Breast epithelium (tissue), 4 donors: ENCODE measurements around the gene CLCN7. TPM values are rescaled to one million over a fixed set of nuclear protein-coding genes. Genes with fewer than 3 reads are reported as not detected.
"Not testable (repeated sequence)": the region's sequence is repeated elsewhere in the genome, so short reads cannot be mapped to it uniquely, and the experiment has no call there.

Experiments
- DNase-seq, 2 donors: peaks; one replicate each; pipeline ENCODE4 v3.0.0-alpha.2; 2019; ENCODE audit warnings: low spot score in 2 of 2
- H3K27ac ChIP-seq, 2 donors: fragments of 200-600 bp; sonication (generic) in 1 of 2; one replicate each; pipeline ENCODE4 v1.5.1; 2016 to 2019; ENCODE audit warnings: mild to moderate bottlenecking in 1 of 2
- H3K27me3 ChIP-seq, 2 donors: fragments of 200-600 bp; sonication (generic) in 1 of 2; one replicate each; pipeline versions ENCODE4 v1.5.1 to v1.6.0; 2017 to 2019; ENCODE audit warnings: control low read depth in 1 of 2, mild to moderate bottlenecking in 1 of 2
- H3K36me3 ChIP-seq: fragments of 200-600 bp; one replicate; pipeline ENCODE4 v1.5.1; 2019
- H3K4me1 ChIP-seq, 2 donors: fragments of 200-600 bp; sonication (generic); one replicate each; pipeline ENCODE4 v1.5.1; 2016 to 2019; ENCODE audit warnings: control low read depth in 1 of 2
- H3K4me3 ChIP-seq, 3 donors: fragments of 200-600 bp; sonication (generic); 1 replicate in 2 of 3; 2 replicates in 1 of 3; pipeline ENCODE4 v1.5.1; 2016 to 2019; ENCODE audit warnings: mild to moderate bottlenecking in 3 of 3, moderate library complexity in 2 of 3
- H3K9me3 ChIP-seq, 2 donors: fragments of 200-600 bp; sonication (generic) in 1 of 2; one replicate each; pipeline ENCODE4 v1.5.1; 2016 to 2019; ENCODE audit warnings: control low read depth in 1 of 2
- POLR2A ChIP-seq: fragments of 450-650 bp; IDR thresholded peaks from one replicate; pipeline ENCODE4 v1.6.1; 2016; ENCODE audit warnings: antibody characterized with exemption, mild to moderate bottlenecking, moderate library complexity
- POLR2AphosphoS5 ChIP-seq, 3 donors: sonication (generic); formaldehyde crosslinking; IDR thresholded peaks; one replicate each; pipeline ENCODE4 v1.6.1; 2017; ENCODE audit warnings: antibody characterized with exemption in 3 of 3
- intact Hi-C: fragments of 100-400 bp; cut with DNase I; formaldehyde crosslinking; loops from one replicate; pipeline ENCODE4 v1.15.1; 2023; ENCODE audit warnings: low total_unique reads
- total RNA-seq, 3 donors: library from RNA; depleted of rRNA; stranded (reverse); fragments of >200 nt; gene quantifications; one replicate each; pipeline ENCODE4 v1.1.0, GENCODE V29; 2016
- TF ChIP-seq, protein P1 (sequence below), 3 donors: fragments of 450-650 bp; IDR thresholded peaks; one replicate each; pipeline ENCODE4 v1.5.1; 2016 to 2017; ENCODE audit warnings: antibody characterized with exemption in 3 of 3, mild to moderate bottlenecking in 3 of 3, moderate library complexity in 3 of 3

CLCN7 gene
- total RNA-seq, 3 donors from 2014 or later: 52.2 to 72.3 (median 71.4) TPM

DNA sequence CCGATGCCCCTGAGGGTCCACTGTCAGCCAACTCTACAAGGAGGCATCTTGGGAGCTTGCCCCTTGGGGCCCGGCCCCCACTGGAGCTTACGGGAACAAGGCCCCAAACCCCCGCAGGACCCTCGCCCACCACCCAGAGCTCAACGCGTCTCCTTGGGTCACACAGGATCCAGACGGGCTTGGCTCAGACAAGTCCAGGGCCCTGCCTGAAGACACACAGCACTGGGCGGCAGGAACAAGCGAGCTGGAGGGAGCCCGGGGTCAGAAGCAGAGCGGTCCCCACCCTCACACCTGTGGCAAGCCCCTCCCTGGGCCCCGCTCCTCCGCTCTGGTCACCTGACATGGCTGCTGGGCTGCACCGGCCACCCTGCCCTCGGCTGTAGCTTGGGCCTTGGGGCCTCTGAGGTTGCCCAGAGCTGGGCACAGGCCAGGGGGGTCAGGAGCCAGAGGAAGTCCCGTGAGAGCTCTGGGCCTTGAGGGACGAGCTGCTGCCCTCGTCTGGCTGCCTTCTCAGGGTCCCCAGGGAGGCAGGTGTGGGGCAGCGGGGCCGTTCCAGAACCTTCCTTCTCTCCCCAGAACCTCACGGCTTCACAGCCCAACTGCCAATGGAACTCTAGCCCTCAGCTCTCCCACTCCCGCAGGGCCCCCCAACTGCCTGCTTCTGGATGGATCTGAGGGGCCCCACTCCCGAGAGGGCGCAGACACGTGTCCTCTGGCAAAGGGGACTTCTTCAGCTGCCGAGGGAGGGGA lies 30.7 kb downstream of the CLCN7 start, which contains the start of gene CCDC154:
Gene CCDC154, minus strand, starts transcription at position 577 of the 750 bp plus-strand sequence. Its CDS starts 234 bp downstream, at position 343.
- no peak for DNase-seq
- intact Hi-C loops: no loop called here
- Histone ChIP-seq H3K27ac (no peak within 1 kb of the TSS), H3K9me3 (no peaks in the 10 kb centered on the region), H3K4me3 (no peak within 1 kb of the TSS), H3K36me3 (no peaks in the 10 kb centered on the region), H3K4me1 (no peaks in the 10 kb centered on the region), H3K27me3 (no peaks in the 10 kb centered on the region)
- TF ChIP-seq POLR2A (no peak), POLR2AphosphoS5 (IDR thresholded peaks at IDR 0.05) (no peak)
- TF ChIP-seq, protein P1, sequence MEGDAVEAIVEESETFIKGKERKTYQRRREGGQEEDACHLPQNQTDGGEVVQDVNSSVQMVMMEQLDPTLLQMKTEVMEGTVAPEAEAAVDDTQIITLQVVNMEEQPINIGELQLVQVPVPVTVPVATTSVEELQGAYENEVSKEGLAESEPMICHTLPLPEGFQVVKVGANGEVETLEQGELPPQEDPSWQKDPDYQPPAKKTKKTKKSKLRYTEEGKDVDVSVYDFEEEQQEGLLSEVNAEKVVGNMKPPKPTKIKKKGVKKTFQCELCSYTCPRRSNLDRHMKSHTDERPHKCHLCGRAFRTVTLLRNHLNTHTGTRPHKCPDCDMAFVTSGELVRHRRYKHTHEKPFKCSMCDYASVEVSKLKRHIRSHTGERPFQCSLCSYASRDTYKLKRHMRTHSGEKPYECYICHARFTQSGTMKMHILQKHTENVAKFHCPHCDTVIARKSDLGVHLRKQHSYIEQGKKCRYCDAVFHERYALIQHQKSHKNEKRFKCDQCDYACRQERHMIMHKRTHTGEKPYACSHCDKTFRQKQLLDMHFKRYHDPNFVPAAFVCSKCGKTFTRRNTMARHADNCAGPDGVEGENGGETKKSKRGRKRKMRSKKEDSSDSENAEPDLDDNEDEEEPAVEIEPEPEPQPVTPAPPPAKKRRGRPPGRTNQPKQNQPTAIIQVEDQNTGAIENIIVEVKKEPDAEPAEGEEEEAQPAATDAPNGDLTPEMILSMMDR (IDR thresholded peaks at IDR 0.05): no peak

DNA sequence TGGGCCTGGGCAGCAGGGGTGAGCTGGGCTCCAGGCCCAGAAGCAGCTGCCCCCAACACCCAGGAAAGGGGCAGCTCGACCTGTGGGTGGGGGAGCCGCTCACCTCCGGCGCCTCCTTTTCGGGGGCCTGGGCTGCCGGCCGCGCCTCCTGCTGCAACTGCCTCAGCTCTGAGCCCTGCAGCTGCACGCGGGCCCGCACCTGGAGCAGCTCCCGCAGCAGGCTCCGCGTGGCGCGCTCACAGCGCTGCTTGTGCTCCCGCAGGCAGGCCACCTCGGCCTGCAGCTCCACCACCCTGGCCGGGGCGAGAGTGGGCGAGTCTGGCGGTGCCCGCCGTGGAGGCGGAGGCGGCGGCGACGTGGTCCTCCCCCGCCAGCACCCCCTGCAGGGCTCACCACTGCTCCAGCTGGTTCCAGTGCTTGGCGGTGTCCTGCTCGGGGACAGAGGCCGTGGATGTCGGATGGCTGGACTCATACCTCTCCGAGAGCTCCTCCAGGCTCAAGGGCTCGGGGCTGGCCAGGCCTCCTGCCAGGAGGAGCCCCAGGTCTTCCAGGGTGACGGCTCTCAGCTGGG lies 31.3 kb downstream of the CLCN7 start:
- no peak for TF ChIP-seq POLR2AphosphoS5 (IDR thresholded peaks at IDR 0.05)
- TF ChIP-seq POLR2A: no peak
- TF ChIP-seq, protein P1 (IDR thresholded peaks at IDR 0.05): no peak
- Histone ChIP-seq H3K4me1 (no peaks in the 10 kb centered on the region), H3K27ac (no peak overlapping the region), H3K36me3 (no peaks in the 10 kb centered on the region), H3K4me3 (no peak overlapping the region), H3K27me3 (no peaks in the 10 kb centered on the region), H3K9me3 (no peaks in the 10 kb centered on the region)
- DNase-seq: no peak
- intact Hi-C loops: no loop called here

DNA sequence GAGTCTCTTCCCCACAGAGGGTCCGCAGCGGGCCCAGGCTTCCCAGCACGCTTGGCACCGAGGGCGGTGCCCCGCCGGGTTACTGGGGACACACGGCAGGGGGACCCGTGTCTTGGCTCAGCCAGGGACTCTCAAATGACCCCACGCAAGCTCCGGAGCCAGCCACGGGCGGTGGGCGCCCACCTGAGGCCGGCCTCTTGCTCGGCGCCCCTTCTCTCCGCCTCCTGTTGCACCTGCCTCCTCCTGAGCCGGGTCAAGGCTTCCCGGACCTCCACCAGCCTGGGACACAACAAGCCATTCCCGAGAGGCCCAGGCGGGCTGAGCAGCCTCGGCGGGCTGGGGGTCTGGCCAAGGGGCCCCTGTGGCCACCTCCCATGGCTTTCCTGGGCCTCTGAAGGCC lies 32.1 kb downstream of the CLCN7 start:
- Histone ChIP-seq H3K4me3 (no peak overlapping the region), H3K27me3 (no peaks in the 10 kb centered on the region), H3K4me1 (no peaks in the 10 kb centered on the region), H3K27ac (no peak overlapping the region), H3K36me3 (no peaks in the 10 kb centered on the region), H3K9me3 (no peaks in the 10 kb centered on the region)
- no peak for DNase-seq
- intact Hi-C loops: no loop called here
- TF ChIP-seq, protein P1 (IDR thresholded peaks at IDR 0.05): no peak
- TF ChIP-seq POLR2AphosphoS5 (IDR thresholded peaks at IDR 0.05): no peak
- TF ChIP-seq POLR2A: no peak

DNA sequence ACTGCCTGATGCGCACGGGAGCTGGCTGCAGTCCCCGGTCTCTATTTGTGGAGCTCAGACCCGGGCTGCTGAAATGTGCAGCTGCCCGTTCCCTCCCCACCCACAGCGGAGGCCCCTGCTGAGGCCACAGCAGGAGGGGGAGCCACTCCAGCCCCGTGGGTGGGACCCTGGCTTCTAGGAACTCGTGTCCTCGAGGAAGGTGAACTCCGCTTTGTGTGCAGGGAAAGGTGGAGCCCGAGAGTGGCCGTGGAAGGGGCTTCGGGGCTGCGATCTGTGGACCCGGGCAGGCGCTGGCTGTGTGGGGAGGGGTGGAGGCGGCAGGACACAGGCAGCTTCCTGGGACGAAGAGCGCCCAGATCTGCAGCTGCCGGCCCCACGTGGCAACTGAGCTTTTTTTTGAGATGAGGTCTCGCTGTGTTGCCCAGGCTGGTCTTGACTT lies 33.4 kb downstream of the CLCN7 start:
- TF ChIP-seq, protein P1 (IDR thresholded peaks at IDR 0.05): no peak
- no peak for TF ChIP-seq POLR2A
- no peak for TF ChIP-seq POLR2AphosphoS5 (IDR thresholded peaks at IDR 0.05)
- H3K4me1 ChIP-seq: no peaks in the 10 kb centered on the region
- no peaks in the 10 kb centered on the region for H3K9me3 ChIP-seq
- no peak for DNase-seq
- H3K27ac ChIP-seq: no peak overlapping the region
- intact Hi-C loops: no loop called here
- no peaks in the 10 kb centered on the region for H3K36me3 ChIP-seq
- no peaks in the 10 kb centered on the region for H3K27me3 ChIP-seq
- no peak overlapping the region for H3K4me3 ChIP-seq

DNA sequence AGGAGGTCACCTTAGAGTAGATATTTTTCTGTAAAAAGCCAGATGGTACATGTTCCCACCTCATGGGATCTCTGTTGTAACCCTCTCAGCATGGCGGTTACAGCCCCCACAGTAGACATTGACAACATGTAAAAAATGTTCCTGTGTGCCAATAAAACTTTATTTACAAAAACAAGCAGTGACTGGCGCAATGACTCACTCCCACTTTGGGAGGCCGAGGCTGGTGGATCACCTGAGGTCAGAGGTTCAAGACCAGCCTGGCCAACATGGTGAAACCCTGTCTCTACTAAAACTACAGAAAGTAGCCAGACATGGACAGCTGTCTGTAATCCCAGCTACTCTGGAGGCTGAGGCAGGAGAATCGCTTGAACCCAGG lies 35.1 kb downstream of the CLCN7 start:
- H3K36me3 ChIP-seq, DNase-seq, H3K27ac ChIP-seq, intact Hi-C loops, H3K4me3 ChIP-seq, H3K9me3 ChIP-seq, H3K27me3 ChIP-seq, H3K4me1 ChIP-seq: not testable (repeated sequence)
